SK-N-SH (cell line): ENCODE results near the gene STK31. TPM values are rescaled to one million over a fixed set of nuclear protein-coding genes. Genes with fewer than 3 reads are reported as not detected.
A peak's percentile ranks its signal among the peaks of the same experiment; 100 is the strongest.

Experiments used
- CTCF ChIA-PET: fragments of 300-600, 350-600 bp; formaldehyde crosslinking; extraction: SDS; loops from one replicate; lab custom pipeline; 2021; lab: Yijun Ruan, JAX
- POLR2A ChIA-PET: fragments of 350-600 bp; sonication (Branson Sonifier 250); formaldehyde crosslinking; extraction: SDS; loops from one replicate; lab custom pipeline; 2020; ENCODE audit warnings: antibody characterized with exemption, inconsistent platforms; lab: Yijun Ruan, JAX
- DNase-seq: peaks from one replicate; pipeline ENCODE4 v3.0.0; 2012
- H2AFZ ChIP-seq: fragments of 200-600 bp; sonication (generic); 2 replicates; pipeline ENCODE4 v1.8.1; 2016; ENCODE audit warnings: antibody characterized with exemption, mild to moderate bottlenecking, low read depth
- H3F3A ChIP-seq: fragments of 200-600 bp; sonication (generic); replicated peaks from 2 replicates; pipeline ENCODE3; 2016; ENCODE audit warnings: antibody characterized with exemption, mild to moderate bottlenecking; ENCODE audit not compliant: insufficient read depth
- H3K27ac ChIP-seq, 2 experiments: fragments of 200-500 bp in 1 of 2; fragments of 200-600 bp in 1 of 2; sonication (Bioruptor generic) in 1 of 2; sonication (generic), shearing (Covaris generic) in 1 of 2; 2 replicates each; pipeline versions ENCODE4 v1.5.1 to v1.6.1; 2014 to 2016; ENCODE audit warnings: low read depth in 2 of 2, inconsistent platforms in 1 of 2, low read length in 1 of 2, mild to moderate bottlenecking in 1 of 2, mixed read lengths in 1 of 2
- H3K27me3 ChIP-seq: fragments of 200-600 bp; sonication (generic), shearing (Covaris generic); 2 replicates; pipeline ENCODE4 v1.6.1; 2016; ENCODE audit warnings: mixed run types; ENCODE audit not compliant: insufficient read depth
- H3K36me3 ChIP-seq, 2 experiments: fragments of 200-500 bp in 1 of 2; fragments of 200-600 bp in 1 of 2; sonication (Bioruptor generic) in 1 of 2; sonication (generic) in 1 of 2; replicated peaks in 1 of 2; 2 replicates each; pipeline versions ENCODE3 to v1.5.1; 2014 to 2016; ENCODE audit warnings: low read length in 1 of 2, mild to moderate bottlenecking in 1 of 2; ENCODE audit not compliant: insufficient read depth in 2 of 2, control insufficient read depth in 1 of 2
- H3K4me1 ChIP-seq, 2 experiments: fragments of 200-500 bp in 1 of 2; fragments of 200-600 bp in 1 of 2; sonication (Bioruptor generic) in 1 of 2; sonication (generic), shearing (Covaris generic) in 1 of 2; 2 replicates each; pipeline versions ENCODE4 v1.5.1 to v1.6.1; 2014 to 2016; ENCODE audit warnings: low read depth in 1 of 2, low read length in 1 of 2, mixed run types in 1 of 2; ENCODE audit not compliant: insufficient read depth in 2 of 2, control insufficient read depth in 1 of 2
- H3K4me2 ChIP-seq: fragments of 200-600 bp; sonication (generic), shearing (Covaris generic); 2 replicates; pipeline ENCODE4 v1.6.1; 2017; ENCODE audit warnings: mixed run types
- H3K4me3 ChIP-seq, 2 experiments: fragments of 200-500 bp in 1 of 2; fragments of 200-600 bp in 1 of 2; sonication (Bioruptor generic) in 1 of 2; sonication (generic), shearing (Covaris generic) in 1 of 2; 2 replicates each; pipeline versions ENCODE4 v1.5.1 to v1.8.1; 2014 to 2016; ENCODE audit warnings: low read depth in 2 of 2, inconsistent platforms in 1 of 2, low read length in 1 of 2, mild to moderate bottlenecking in 1 of 2, mixed read lengths in 1 of 2, moderate library complexity in 1 of 2
- H3K79me2 ChIP-seq: fragments of 200-600 bp; sonication (generic); 2 replicates; pipeline ENCODE4 v1.8.1; 2017; ENCODE audit warnings: mild to moderate bottlenecking; ENCODE audit not compliant: insufficient read depth
- H3K9ac ChIP-seq: fragments of 200-600 bp; sonication (generic); 2 replicates; pipeline ENCODE4 v1.6.1; 2017; ENCODE audit warnings: mixed run types
- H3K9me2 ChIP-seq: fragments of 200-600 bp; sonication (generic); 2 replicates; pipeline ENCODE4 v1.6.1; 2017; ENCODE audit warnings: mixed run types
- H3K9me3 ChIP-seq: fragments of 200-600 bp; sonication (generic); 2 replicates; pipeline ENCODE4 v1.6.1; 2017; ENCODE audit warnings: mixed run types, mild to moderate bottlenecking, moderate library complexity
- H4K20me1 ChIP-seq: fragments of 200-600 bp; sonication (generic); 2 replicates; pipeline ENCODE4 v1.6.1; 2017; ENCODE audit warnings: mild to moderate bottlenecking, mixed run types; ENCODE audit not compliant: insufficient read depth
- CHD2 ChIP-seq: fragments of 150-350 bp; IDR thresholded peaks from 2 replicates; pipeline ENCODE4 v1.6.1; 2018; ENCODE audit warnings: low read length; ENCODE audit not compliant: partially characterized antibody
- GATA2 ChIP-seq: sonication (generic); formaldehyde crosslinking; IDR thresholded peaks from 2 replicates; pipeline ENCODE4 v1.5.0; 2020; ENCODE audit warnings: mild to moderate bottlenecking, missing genetic modification reagents
- NFIC ChIP-seq: IDR thresholded peaks from 2 replicates; pipeline ENCODE4 v1.4.0; 2012; ENCODE audit warnings: borderline replicate concordance
- NRF1 ChIP-seq: IDR thresholded peaks from 2 replicates; pipeline ENCODE4 v1.6.1; 2012; ENCODE audit warnings: low read depth, mild to moderate bottlenecking, low read length
- POLR2AphosphoS5 ChIP-seq: IDR thresholded peaks from 2 replicates; pipeline ENCODE4 v1.6.1; 2012; ENCODE audit warnings: low read depth, low read length
- RAD21 ChIP-seq: IDR thresholded peaks from 2 replicates; pipeline ENCODE4 v1.6.1; 2012; ENCODE audit warnings: mild to moderate bottlenecking, low read length
- RCOR1 ChIP-seq: fragments of 150-350 bp; IDR thresholded peaks from 2 replicates; pipeline ENCODE4 v1.6.1; 2017; ENCODE audit warnings: antibody characterized with exemption, low read length
- SIN3A ChIP-seq: IDR thresholded peaks from 2 replicates; pipeline ENCODE4 v1.6.1; 2012; ENCODE audit warnings: low read depth, mild to moderate bottlenecking, low read length, moderate library complexity, borderline replicate concordance
- SMC3 ChIP-seq: IDR thresholded peaks from 2 replicates; pipeline ENCODE4 v1.6.1; 2012; ENCODE audit warnings: low read depth, low read length, improper control_type of control experiment
- WGBS: methylation state at CpG from one replicate; pipeline ENCODE4 v1.1.6; 2017; ENCODE audit warnings: low lambda C conversion rate; 5-methylcytosine and 5-hydroxymethylcytosine counted together
- polyA plus RNA-seq, 3 experiments: library from polyadenylated mRNA; depleted of rRNA; stranded (reverse); fragments of >200 nt; gene quantifications; 2 replicates each; pipeline ENCODE4 v1.2.3, GENCODE V29; 2012
- TF ChIP-seq, protein P1 (sequence below): fragments of 150-350 bp; IDR thresholded peaks from 2 replicates; pipeline ENCODE4 v1.6.1; 2016; ENCODE audit warnings: mild to moderate bottlenecking, low read depth, low read length
- TF ChIP-seq, protein P2 (sequence below): IDR thresholded peaks from 2 replicates; pipeline ENCODE4 v1.4.0; 2012; ENCODE audit warnings: low read depth, borderline replicate concordance
- TF ChIP-seq, protein P3 (sequence below): fragments of 200-600 bp; sonication (generic); IDR thresholded peaks from 2 replicates; pipeline ENCODE4 v1.6.1; 2017; ENCODE audit warnings: antibody characterized with exemption, mild to moderate bottlenecking, moderate library complexity
- TF ChIP-seq, protein P4 (sequence below): IDR thresholded peaks from 2 replicates; pipeline ENCODE4 v1.6.1; 2012; ENCODE audit warnings: mild to moderate bottlenecking, low read depth, low read length, moderate library complexity
- TF ChIP-seq, protein P5 (sequence below): IDR thresholded peaks from 2 replicates; pipeline ENCODE4 v1.4.0; 2012; ENCODE audit warnings: low read depth

Gene STK31
- polyA plus RNA-seq, 1 of the 3 experiments (the other 2 are of a cell fraction): 0.02 TPM

DNA sequence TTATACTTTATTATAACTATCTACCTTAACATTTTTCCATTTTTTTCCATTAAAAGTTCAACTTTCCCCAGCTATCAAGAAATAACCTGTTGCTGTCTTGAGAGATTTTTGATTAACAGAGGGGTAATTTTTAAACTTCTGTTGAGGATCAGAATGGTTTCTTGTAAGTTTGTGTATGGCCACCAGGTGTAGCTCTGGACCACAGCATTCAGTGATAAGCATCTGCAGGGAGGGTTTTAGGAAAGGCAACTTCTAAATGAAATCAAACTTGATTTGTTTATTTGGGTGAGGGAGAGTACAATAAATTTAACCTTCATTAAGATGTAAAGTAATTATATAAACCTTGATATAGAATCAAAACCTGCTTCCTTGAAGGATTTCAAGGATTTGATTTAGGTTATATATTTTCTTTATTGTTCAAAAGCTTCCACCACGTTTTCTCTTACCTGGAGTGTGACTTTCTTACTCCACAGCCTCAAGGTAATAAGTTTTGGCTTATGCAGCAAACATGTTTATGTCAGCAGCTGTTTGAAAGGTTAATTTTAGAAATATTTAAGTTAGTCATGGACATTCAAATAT is 153.3 kb downstream of the STK31 start:
- POLR2A ChIA-PET: interaction anchor here (0.7 kb wide), 1 partner anchor 364 kb away, joined by 3 read pairs; no protein-coding TSS in a partner anchor
- H3K27me3 ChIP-seq: no peaks in the 10 kb centered on the region
- no peaks in the 10 kb centered on the region for H3K9me2 ChIP-seq
- no peak overlapping the region for H3K4me2 ChIP-seq
- no peak overlapping the region for H3K9ac ChIP-seq
- TF ChIP-seq, protein P1, sequence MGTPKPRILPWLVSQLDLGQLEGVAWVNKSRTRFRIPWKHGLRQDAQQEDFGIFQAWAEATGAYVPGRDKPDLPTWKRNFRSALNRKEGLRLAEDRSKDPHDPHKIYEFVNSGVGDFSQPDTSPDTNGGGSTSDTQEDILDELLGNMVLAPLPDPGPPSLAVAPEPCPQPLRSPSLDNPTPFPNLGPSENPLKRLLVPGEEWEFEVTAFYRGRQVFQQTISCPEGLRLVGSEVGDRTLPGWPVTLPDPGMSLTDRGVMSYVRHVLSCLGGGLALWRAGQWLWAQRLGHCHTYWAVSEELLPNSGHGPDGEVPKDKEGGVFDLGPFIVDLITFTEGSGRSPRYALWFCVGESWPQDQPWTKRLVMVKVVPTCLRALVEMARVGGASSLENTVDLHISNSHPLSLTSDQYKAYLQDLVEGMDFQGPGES: no peak
- TF ChIP-seq NRF1: 0 out of 2 replicates have a peak, but pooled peaks have one; percentile 20
- TF ChIP-seq, protein P2, sequence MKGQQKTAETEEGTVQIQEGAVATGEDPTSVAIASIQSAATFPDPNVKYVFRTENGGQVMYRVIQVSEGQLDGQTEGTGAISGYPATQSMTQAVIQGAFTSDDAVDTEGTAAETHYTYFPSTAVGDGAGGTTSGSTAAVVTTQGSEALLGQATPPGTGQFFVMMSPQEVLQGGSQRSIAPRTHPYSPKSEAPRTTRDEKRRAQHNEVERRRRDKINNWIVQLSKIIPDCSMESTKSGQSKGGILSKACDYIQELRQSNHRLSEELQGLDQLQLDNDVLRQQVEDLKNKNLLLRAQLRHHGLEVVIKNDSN: no peak
- peak; percentile 99 for TF ChIP-seq RAD21
- TF ChIP-seq SMC3: peak; percentile 94
- TF ChIP-seq GATA2 (CRISPR knock-in tag): peak; percentile 93
- TF ChIP-seq, protein P3, sequence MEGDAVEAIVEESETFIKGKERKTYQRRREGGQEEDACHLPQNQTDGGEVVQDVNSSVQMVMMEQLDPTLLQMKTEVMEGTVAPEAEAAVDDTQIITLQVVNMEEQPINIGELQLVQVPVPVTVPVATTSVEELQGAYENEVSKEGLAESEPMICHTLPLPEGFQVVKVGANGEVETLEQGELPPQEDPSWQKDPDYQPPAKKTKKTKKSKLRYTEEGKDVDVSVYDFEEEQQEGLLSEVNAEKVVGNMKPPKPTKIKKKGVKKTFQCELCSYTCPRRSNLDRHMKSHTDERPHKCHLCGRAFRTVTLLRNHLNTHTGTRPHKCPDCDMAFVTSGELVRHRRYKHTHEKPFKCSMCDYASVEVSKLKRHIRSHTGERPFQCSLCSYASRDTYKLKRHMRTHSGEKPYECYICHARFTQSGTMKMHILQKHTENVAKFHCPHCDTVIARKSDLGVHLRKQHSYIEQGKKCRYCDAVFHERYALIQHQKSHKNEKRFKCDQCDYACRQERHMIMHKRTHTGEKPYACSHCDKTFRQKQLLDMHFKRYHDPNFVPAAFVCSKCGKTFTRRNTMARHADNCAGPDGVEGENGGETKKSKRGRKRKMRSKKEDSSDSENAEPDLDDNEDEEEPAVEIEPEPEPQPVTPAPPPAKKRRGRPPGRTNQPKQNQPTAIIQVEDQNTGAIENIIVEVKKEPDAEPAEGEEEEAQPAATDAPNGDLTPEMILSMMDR: peak; percentile 96
- 0 out of 2 replicates have a peak, but pooled peaks have one; percentile 36 for TF ChIP-seq RCOR1
- H4K20me1 ChIP-seq: no peaks in the 10 kb centered on the region
- peaks cover 0 to 6% of the 10 kb centered on the region in 2 experiments; a peak in 1 of 4 replicates for H3K4me1 ChIP-seq
- 75% methylated on average over 1 of the region's 1 CpG for WGBS
- no peaks in the 10 kb centered on the region for H3K9me3 ChIP-seq
- peak overlapping the region in 1 of 2 experiments; percentile 16; a peak in 1 of 4 replicates for H3K27ac ChIP-seq
- no peaks in the 10 kb centered on the region for H3K36me3 ChIP-seq
- CTCF ChIA-PET: interaction anchor here (0.6 to 6.4 kb wide), 63 partner anchors 9 to 825 kb away, joined by 3 to 95 read pairs (median 5); no protein-coding TSS in a partner anchor
- H2AFZ ChIP-seq: no peak overlapping the region
- no peak overlapping the region for H3K4me3 ChIP-seq
- H3K79me2 ChIP-seq: no peaks in the 10 kb centered on the region
- DNase-seq: peak; percentile 53
- H3F3A ChIP-seq: peaks cover 5% of the 10 kb centered on the region

DNA sequence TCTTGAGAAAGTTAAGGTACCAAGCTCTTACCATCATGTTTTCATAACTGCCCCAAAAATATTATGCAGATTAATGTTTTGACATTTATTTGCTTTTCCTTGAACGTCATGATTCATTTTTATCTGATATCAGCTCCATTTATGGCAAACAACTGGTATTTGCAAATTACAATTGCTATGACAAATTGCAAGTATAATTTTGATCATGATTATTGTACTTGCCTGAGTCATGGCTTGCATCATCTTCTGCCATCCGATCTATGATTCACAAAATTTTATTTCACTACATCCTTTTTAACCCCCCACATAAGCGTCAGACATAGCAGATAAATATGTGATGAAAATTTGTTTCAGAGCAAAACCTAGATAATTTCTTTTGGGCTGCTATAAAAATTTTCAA is 155.0 kb downstream of the STK31 start:
- no peak overlapping the region for H2AFZ ChIP-seq
- no peaks in the 10 kb centered on the region for H3K9me3 ChIP-seq
- H4K20me1 ChIP-seq: no peaks in the 10 kb centered on the region
- peaks cover 0 to 6% of the 10 kb centered on the region in 2 experiments; a peak in 1 of 4 replicates for H3K4me1 ChIP-seq
- WGBS: 7% methylated on average over 3 of the region's 3 CpGs
- H3K36me3 ChIP-seq: no peaks in the 10 kb centered on the region
- H3F3A ChIP-seq: peaks cover 5% of the 10 kb centered on the region
- H3K4me2 ChIP-seq: 0 out of 2 replicates have a peak overlapping the region, but pooled peaks have one; percentile 10
- H3K27me3 ChIP-seq: no peaks in the 10 kb centered on the region
- CTCF ChIA-PET: interaction anchor here (0.6 to 6.4 kb wide), 15 partner anchors 12 to 801 kb away, joined by 3 to 95 read pairs (median 6); partner anchors contain the start of gene NPY
- H3K79me2 ChIP-seq: no peaks in the 10 kb centered on the region
- POLR2A ChIA-PET: no interaction called here
- H3K4me3 ChIP-seq: no peak overlapping the region
- no peak overlapping the region for H3K9ac ChIP-seq
- DNase-seq: no peak
- H3K9me2 ChIP-seq: no peaks in the 10 kb centered on the region
- peak overlapping the region in 1 of 2 experiments; percentile 35; a peak in 2 of 4 replicates for H3K27ac ChIP-seq
- TF ChIP-seq, protein P4, sequence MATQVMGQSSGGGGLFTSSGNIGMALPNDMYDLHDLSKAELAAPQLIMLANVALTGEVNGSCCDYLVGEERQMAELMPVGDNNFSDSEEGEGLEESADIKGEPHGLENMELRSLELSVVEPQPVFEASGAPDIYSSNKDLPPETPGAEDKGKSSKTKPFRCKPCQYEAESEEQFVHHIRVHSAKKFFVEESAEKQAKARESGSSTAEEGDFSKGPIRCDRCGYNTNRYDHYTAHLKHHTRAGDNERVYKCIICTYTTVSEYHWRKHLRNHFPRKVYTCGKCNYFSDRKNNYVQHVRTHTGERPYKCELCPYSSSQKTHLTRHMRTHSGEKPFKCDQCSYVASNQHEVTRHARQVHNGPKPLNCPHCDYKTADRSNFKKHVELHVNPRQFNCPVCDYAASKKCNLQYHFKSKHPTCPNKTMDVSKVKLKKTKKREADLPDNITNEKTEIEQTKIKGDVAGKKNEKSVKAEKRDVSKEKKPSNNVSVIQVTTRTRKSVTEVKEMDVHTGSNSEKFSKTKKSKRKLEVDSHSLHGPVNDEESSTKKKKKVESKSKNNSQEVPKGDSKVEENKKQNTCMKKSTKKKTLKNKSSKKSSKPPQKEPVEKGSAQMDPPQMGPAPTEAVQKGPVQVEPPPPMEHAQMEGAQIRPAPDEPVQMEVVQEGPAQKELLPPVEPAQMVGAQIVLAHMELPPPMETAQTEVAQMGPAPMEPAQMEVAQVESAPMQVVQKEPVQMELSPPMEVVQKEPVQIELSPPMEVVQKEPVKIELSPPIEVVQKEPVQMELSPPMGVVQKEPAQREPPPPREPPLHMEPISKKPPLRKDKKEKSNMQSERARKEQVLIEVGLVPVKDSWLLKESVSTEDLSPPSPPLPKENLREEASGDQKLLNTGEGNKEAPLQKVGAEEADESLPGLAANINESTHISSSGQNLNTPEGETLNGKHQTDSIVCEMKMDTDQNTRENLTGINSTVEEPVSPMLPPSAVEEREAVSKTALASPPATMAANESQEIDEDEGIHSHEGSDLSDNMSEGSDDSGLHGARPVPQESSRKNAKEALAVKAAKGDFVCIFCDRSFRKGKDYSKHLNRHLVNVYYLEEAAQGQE: no peak
- TF ChIP-seq SIN3A (no peak), NRF1 (no peak), GATA2 (CRISPR knock-in tag) (no peak), NFIC (peak; percentile 75), POLR2AphosphoS5 (peak; percentile 71; the same call in 1 of the 2 replicates), CHD2 (no peak), RCOR1 (no peak)
- TF ChIP-seq, protein P5, sequence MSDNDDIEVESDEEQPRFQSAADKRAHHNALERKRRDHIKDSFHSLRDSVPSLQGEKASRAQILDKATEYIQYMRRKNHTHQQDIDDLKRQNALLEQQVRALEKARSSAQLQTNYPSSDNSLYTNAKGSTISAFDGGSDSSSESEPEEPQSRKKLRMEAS: peak; percentile 67
- TF ChIP-seq, protein P3: no peak
